ENCODE measurements around the gene ADAM12.
"Not testable (repeated sequence)": the region's sequence is repeated elsewhere in the genome, so short reads cannot be mapped to it uniquely, and the experiment has no call there.

ADAM12 gene

GRCh38 chr10:126185676-126186447 is 202.4 kb downstream of the ADAM12 start:
- H3K4me3 ChIP-seq (ENCODE audit: control insufficient read depth, low read depth, low read length), result no peak overlapping the region
- TF ChIP-seq CTCF (conservative IDR thresholded peaks at IDR 0.05; ENCODE audit: control insufficient read depth, insufficient read depth, low read depth, low read length), result no peak
- peak; percentile 69 for DNase-seq (ENCODE audit: low read depth)

- DNase-seq (ENCODE audit: low read depth), result no peak
- TF ChIP-seq CTCF (conservative IDR thresholded peaks at IDR 0.05; ENCODE audit: control insufficient read depth, insufficient read depth, low read depth, low read length), result no peak
- no peak overlapping the region for H3K4me3 ChIP-seq (ENCODE audit: control insufficient read depth, low read depth, low read length)
These were observed 206.7 kb downstream of the ADAM12 start for GRCh38 chr10:126181626-126182025.

- DNase-seq (ENCODE audit: low read depth), result no peak
- no peak for TF ChIP-seq CTCF (conservative IDR thresholded peaks at IDR 0.05; ENCODE audit: control insufficient read depth, insufficient read depth, low read depth, low read length)
- no peak overlapping the region for H3K4me3 ChIP-seq (ENCODE audit: control insufficient read depth, low read depth, low read length)
These were observed 208.6 kb downstream of the ADAM12 start for GRCh38 chr10:126179637-126180036.

GRCh38 chr10:126177417-126178030 is 210.8 kb downstream of the ADAM12 start:
- no peak for TF ChIP-seq CTCF (conservative IDR thresholded peaks at IDR 0.05; ENCODE audit: control insufficient read depth, insufficient read depth, low read depth, low read length)
- DNase-seq (ENCODE audit: low read depth), result no peak
- no peak overlapping the region for H3K4me3 ChIP-seq (ENCODE audit: control insufficient read depth, low read depth, low read length)

- H3K4me3 ChIP-seq (ENCODE audit: control insufficient read depth, low read depth, low read length), result no peak overlapping the region
- TF ChIP-seq CTCF (conservative IDR thresholded peaks at IDR 0.05; ENCODE audit: control insufficient read depth, insufficient read depth, low read depth, low read length), result no peak
- peak; percentile 48 for DNase-seq (ENCODE audit: low read depth)
These were observed 212.5 kb downstream of the ADAM12 start for GRCh38 chr10:126175641-126176262.

GRCh38 chr10:126172755-126173154 is 215.5 kb downstream of the ADAM12 start:
- H3K4me3 ChIP-seq (ENCODE audit: control insufficient read depth, low read depth, low read length); DNase-seq (ENCODE audit: low read depth): not testable (repeated sequence)

- peak overlapping the region; percentile 18 for H3K4me3 ChIP-seq (ENCODE audit: control insufficient read depth, low read depth, low read length)
- DNase-seq (ENCODE audit: low read depth), result peak; percentile 97
- TF ChIP-seq CTCF (conservative IDR thresholded peaks at IDR 0.05; ENCODE audit: control insufficient read depth, insufficient read depth, low read depth, low read length), result no peak
These were observed 216.7 kb downstream of the ADAM12 start for GRCh38 chr10:126171555-126171954.

All from fibroblast of mammary gland (primary cell).